Measurements from ENCODE around the gene TEP1. TPM values are rescaled to one million over a fixed set of nuclear protein-coding genes. Genes with fewer than 3 reads are reported as not detected.

TEP1 gene
- total RNA-seq, 1 donor from 2014 or later, result 24.6 TPM

- no peaks in the 10 kb centered on the region for H3K9me3 ChIP-seq
- H3K36me3 ChIP-seq, result peaks cover 0 to 51% of the 10 kb centered on the region in 2 donors
- no peak overlapping the region for H3K4me3 ChIP-seq
- intact Hi-C loops (cut with DNase I), result no loop called here
- TF ChIP-seq CTCF (IDR thresholded peaks at IDR 0.05), result no peak
- TF ChIP-seq POLR2A (IDR thresholded peaks at IDR 0.05), result no peak
- TF ChIP-seq POLR2AphosphoS5 (IDR thresholded peaks at IDR 0.05; ENCODE audit: insufficient read depth in 1 of 2, low read depth in 1 of 2), result no peak
- no peaks in the 10 kb centered on the region for H3K4me1 ChIP-seq
- no peaks in the 10 kb centered on the region for H3K27me3 ChIP-seq
- no peak overlapping the region for H3K27ac ChIP-seq
- no peak for DNase-seq (ENCODE audit: extremely low spot score in 2 of 2)
Observed at GRCh38 chr14:20400589-20400964, 12.7 kb downstream of the TEP1 start.

GRCh38 chr14:20397511-20397910 is 15.8 kb downstream of the TEP1 start:
- Histone ChIP-seq H3K27me3 (no peaks in the 10 kb centered on the region), H3K4me1 (no peaks in the 10 kb centered on the region), H3K9me3 (no peaks in the 10 kb centered on the region), H3K36me3 (peaks cover 0 to 42% of the 10 kb centered on the region in 2 donors), H3K4me3 (no peak overlapping the region), H3K27ac (no peak overlapping the region)
- TF ChIP-seq POLR2A (IDR thresholded peaks at IDR 0.05) (no peak), CTCF (IDR thresholded peaks at IDR 0.05) (no peak), POLR2AphosphoS5 (IDR thresholded peaks at IDR 0.05; ENCODE audit: insufficient read depth in 1 of 2, low read depth in 1 of 2) (no peak)
- DNase-seq (ENCODE audit: extremely low spot score in 2 of 2), result no peak
- intact Hi-C loops (cut with DNase I), result no loop called here

- intact Hi-C loops (cut with DNase I), result no loop called here
- no peaks in the 10 kb centered on the region for H3K27me3 ChIP-seq
- no peak for DNase-seq (ENCODE audit: extremely low spot score in 2 of 2)
- H3K4me3 ChIP-seq, result no peak overlapping the region
- H3K27ac ChIP-seq, result no peak overlapping the region
- TF ChIP-seq CTCF (IDR thresholded peaks at IDR 0.05) (no peak), POLR2A (IDR thresholded peaks at IDR 0.05) (no peak), POLR2AphosphoS5 (IDR thresholded peaks at IDR 0.05; ENCODE audit: insufficient read depth in 1 of 2, low read depth in 1 of 2) (no peak)
- H3K36me3 ChIP-seq, result peaks cover 0 to 78% of the 10 kb centered on the region in 2 donors
- no peaks in the 10 kb centered on the region for H3K4me1 ChIP-seq
- H3K9me3 ChIP-seq, result no peaks in the 10 kb centered on the region
Observed at GRCh38 chr14:20391505-20391904, 21.8 kb downstream of the TEP1 start.

- Histone ChIP-seq H3K27ac (no peak overlapping the region), H3K27me3 (no peaks in the 10 kb centered on the region), H3K36me3 (peaks cover 0 to 81% of the 10 kb centered on the region in 2 donors), H3K4me3 (no peak overlapping the region), H3K9me3 (no peaks in the 10 kb centered on the region), H3K4me1 (no peaks in the 10 kb centered on the region)
- intact Hi-C loops (cut with DNase I), result no loop called here
- TF ChIP-seq POLR2AphosphoS5 (IDR thresholded peaks at IDR 0.05; ENCODE audit: insufficient read depth in 1 of 2, low read depth in 1 of 2) (no peak), POLR2A (IDR thresholded peaks at IDR 0.05) (no peak), CTCF (IDR thresholded peaks at IDR 0.05) (no peak)
- DNase-seq (ENCODE audit: extremely low spot score in 2 of 2), result no peak
Observed at GRCh38 chr14:20388159-20388558, 25.1 kb downstream of the TEP1 start.

- no peak for DNase-seq (ENCODE audit: extremely low spot score in 2 of 2)
- Histone ChIP-seq H3K9me3 (no peaks in the 10 kb centered on the region), H3K4me3 (no peak overlapping the region), H3K36me3 (peaks cover 0 to 87% of the 10 kb centered on the region in 2 donors), H3K27ac (no peak overlapping the region), H3K27me3 (no peaks in the 10 kb centered on the region), H3K4me1 (no peaks in the 10 kb centered on the region)
- intact Hi-C loops (cut with DNase I), result no loop called here
- TF ChIP-seq POLR2AphosphoS5 (IDR thresholded peaks at IDR 0.05; ENCODE audit: insufficient read depth in 1 of 2, low read depth in 1 of 2) (no peak), CTCF (IDR thresholded peaks at IDR 0.05) (no peak), POLR2A (IDR thresholded peaks at IDR 0.05) (no peak)
Observed at GRCh38 chr14:20387576-20387975, 25.7 kb downstream of the TEP1 start.

All from vagina (tissue), 2 donors.